Astrocyte (in vitro differentiated cells and primary cell): ENCODE measurements around the gene APP. TPM values are rescaled to one million over a fixed set of nuclear protein-coding genes. Genes with fewer than 3 reads are reported as not detected.

Experiments
- DNase-seq: peaks from one replicate; pipeline ENCODE4 v3.0.0-alpha.2; 2010; ENCODE audit warnings: low read depth
- FAIRE-seq: peaks from 2 replicates; lab custom pipeline; 2011; peaks lifted over from hg19 to GRCh38; lab: Jason Lieb, UNC
- H2AFZ ChIP-seq: 2 replicates; pipeline ENCODE4 v1.6.0; 2012; ENCODE audit warnings: low read depth, low read length, inconsistent platforms
- H3K27ac ChIP-seq: 2 replicates; pipeline ENCODE4 v1.5.1; 2011; ENCODE audit warnings: low read depth, low read length, inconsistent platforms
- H3K27me3 ChIP-seq: 2 replicates; pipeline ENCODE4 v1.6.0; 2011; ENCODE audit warnings: low read length, inconsistent platforms; ENCODE audit not compliant: insufficient read depth
- H3K36me3 ChIP-seq: 2 replicates; pipeline ENCODE4 v1.5.1; 2011; ENCODE audit warnings: low read length, inconsistent platforms; ENCODE audit not compliant: insufficient read depth
- H3K4me1 ChIP-seq: 2 replicates; pipeline ENCODE4 v1.5.1; 2011; ENCODE audit warnings: low read length, inconsistent platforms; ENCODE audit not compliant: insufficient read depth
- H3K4me2 ChIP-seq: 2 replicates; pipeline ENCODE4 v1.6.0; 2012; ENCODE audit warnings: low read length, inconsistent platforms
- H3K4me3 ChIP-seq: 2 replicates; pipeline ENCODE4 v1.5.1; 2011; ENCODE audit warnings: low read depth, mild to moderate bottlenecking, low read length, inconsistent platforms; ENCODE audit not compliant: insufficient read depth
- H3K79me2 ChIP-seq: 2 replicates; pipeline ENCODE4 v1.6.0; 2012; ENCODE audit warnings: mild to moderate bottlenecking, low read length, inconsistent platforms; ENCODE audit not compliant: insufficient read depth
- H3K9ac ChIP-seq: 2 replicates; pipeline ENCODE4 v1.6.0; 2012; ENCODE audit warnings: mild to moderate bottlenecking, low read length, inconsistent platforms
- H3K9me3 ChIP-seq: 2 replicates; pipeline ENCODE4 v1.5.1; 2012; ENCODE audit warnings: low read depth, mild to moderate bottlenecking, low read length, inconsistent platforms; ENCODE audit not compliant: insufficient read depth
- H4K20me1 ChIP-seq: 2 replicates; pipeline ENCODE4 v1.6.0; 2012; ENCODE audit warnings: low read length, inconsistent platforms; ENCODE audit not compliant: insufficient read depth
- H3K27ac Mint-ChIP-seq: one replicate; pipeline ENCODE4 v1.8.0; 2021; ENCODE audit warnings: mild to moderate bottlenecking, mixed read lengths; ENCODE audit not compliant: unreplicated experiment
- H3K27me3 Mint-ChIP-seq: one replicate; pipeline ENCODE4 v1.8.0; 2021; ENCODE audit warnings: low read depth, mixed read lengths; ENCODE audit not compliant: unreplicated experiment
- H3K36me3 Mint-ChIP-seq: one replicate; pipeline ENCODE4 v1.8.0; 2021; ENCODE audit warnings: low read depth, mixed read lengths; ENCODE audit not compliant: unreplicated experiment
- H3K4me1 Mint-ChIP-seq: one replicate; pipeline ENCODE4 v1.8.0; 2021; ENCODE audit warnings: low read depth, mixed read lengths; ENCODE audit not compliant: unreplicated experiment
- H3K4me3 Mint-ChIP-seq: one replicate; pipeline ENCODE4 v1.8.0; 2021; ENCODE audit warnings: mild to moderate bottlenecking, moderate library complexity, mixed read lengths; ENCODE audit not compliant: unreplicated experiment
- H3K9me3 Mint-ChIP-seq: one replicate; pipeline ENCODE4 v1.8.0; 2021; ENCODE audit warnings: mild to moderate bottlenecking, mixed read lengths; ENCODE audit not compliant: unreplicated experiment
- CTCF ChIP-seq: IDR thresholded peaks from 2 replicates; pipeline ENCODE4 v1.5.1; 2011; ENCODE audit warnings: low read depth, mild to moderate bottlenecking, inconsistent platforms, low read length, moderate library complexity; ENCODE audit not compliant: insufficient read depth
- EZH2 ChIP-seq: IDR thresholded peaks from 2 replicates; pipeline ENCODE4 v1.6.1; 2012; ENCODE audit warnings: mild to moderate bottlenecking, low read length, inconsistent platforms; ENCODE audit not compliant: insufficient read depth
- total RNA-seq: library from RNA; stranded (reverse); gene quantifications from 2 replicates; pipeline ENCODE4 v1.2.1, GENCODE V29; 2021

APP gene
- total RNA-seq, 1 donor from 2014 or later, result 823 TPM

GRCh38 chr21:25857308-25858074, 313.1 kb downstream of the APP start:
- no peak for FAIRE-seq

GRCh38 chr21:25855576-25855975, 315.0 kb downstream of the APP start:
- H3K9ac ChIP-seq, result no peak overlapping the region
- H3K79me2 ChIP-seq, result no peaks in the 10 kb centered on the region
- TF ChIP-seq EZH2, result no peak
- no peak for TF ChIP-seq CTCF
- Mint-ChIP-seq H3K36me3 (no peaks in the 10 kb centered on the region), H3K4me3 (no peak overlapping the region), H3K27me3 (no peaks in the 10 kb centered on the region), H3K4me1 (peaks cover 4% of the 10 kb centered on the region), H3K9me3 (no peaks in the 10 kb centered on the region), H3K27ac (no peak overlapping the region)
- H3K4me1 ChIP-seq, result no peaks in the 10 kb centered on the region
- H3K4me3 ChIP-seq, result no peak overlapping the region
- H3K4me2 ChIP-seq, result no peak overlapping the region
- no peak overlapping the region for H3K27ac ChIP-seq
- H3K36me3 ChIP-seq, result no peaks in the 10 kb centered on the region
- FAIRE-seq, result no peak
- H3K9me3 ChIP-seq, result no peaks in the 10 kb centered on the region
- peaks cover 3% of the 10 kb centered on the region for H3K27me3 ChIP-seq
- no peak overlapping the region for H2AFZ ChIP-seq
- H4K20me1 ChIP-seq, result no peaks in the 10 kb centered on the region
- no peak for DNase-seq

More at GRCh38 chr21:25857308-25858074, 313.1 kb downstream of the APP start:
- no peak overlapping the region for H3K9ac ChIP-seq
- no peaks in the 10 kb centered on the region for H3K4me1 Mint-ChIP-seq
- DNase-seq, result no peak
- H3K79me2 ChIP-seq, result no peaks in the 10 kb centered on the region
- no peaks in the 10 kb centered on the region for H4K20me1 ChIP-seq
- H3K27me3 ChIP-seq, result peaks cover 3% of the 10 kb centered on the region
- no peak overlapping the region for H3K27ac ChIP-seq
- no peak for TF ChIP-seq CTCF
- no peaks in the 10 kb centered on the region for H3K4me1 ChIP-seq
- H3K36me3 Mint-ChIP-seq, result no peaks in the 10 kb centered on the region
- H3K4me2 ChIP-seq, result no peak overlapping the region
- no peaks in the 10 kb centered on the region for H3K9me3 ChIP-seq
- no peaks in the 10 kb centered on the region for H3K36me3 ChIP-seq
- H3K9me3 Mint-ChIP-seq, result no peaks in the 10 kb centered on the region
- H3K4me3 ChIP-seq, result no peak overlapping the region
- H3K4me3 Mint-ChIP-seq, result no peak overlapping the region
- no peaks in the 10 kb centered on the region for H3K27me3 Mint-ChIP-seq
- H3K27ac Mint-ChIP-seq, result no peak overlapping the region
- no peak overlapping the region for H2AFZ ChIP-seq
